AG04449 (cell line): ENCODE measurements around the gene SLC24A4.

ENCODE experiments used
- CTCF ChIA-PET: fragments of 350-600 bp; formaldehyde crosslinking; extraction: SDS; loops from one replicate; lab custom pipeline; 2021; ENCODE audit warnings: antibody characterized with exemption; lab: Yijun Ruan, JAX
- POLR2A ChIA-PET: fragments of 400-600, 350-600 bp; formaldehyde crosslinking; extraction: SDS; loops from one replicate; lab custom pipeline; 2020; ENCODE audit warnings: antibody characterized with exemption, inconsistent platforms; lab: Yijun Ruan, JAX
- DNase-seq: peaks from one replicate; pipeline ENCODE4 v3.0.0-alpha.2; 2010; ENCODE audit warnings: low read depth, low spot score
- H3K4me3 ChIP-seq: 2 replicates; pipeline ENCODE4 v1.5.1; 2011; ENCODE audit warnings: low read depth, mild to moderate bottlenecking, control low read depth, low read length
- TF ChIP-seq, protein P1 (sequence below): IDR thresholded peaks from one replicate; pipeline ENCODE4 v1.5.1; 2011; ENCODE audit warnings: mild to moderate bottlenecking, moderate library complexity, low read length, control low read depth, inconsistent platforms; ENCODE audit not compliant: insufficient read depth; ENCODE audit errors: missing control alignments

SLC24A4 gene

DNA sequence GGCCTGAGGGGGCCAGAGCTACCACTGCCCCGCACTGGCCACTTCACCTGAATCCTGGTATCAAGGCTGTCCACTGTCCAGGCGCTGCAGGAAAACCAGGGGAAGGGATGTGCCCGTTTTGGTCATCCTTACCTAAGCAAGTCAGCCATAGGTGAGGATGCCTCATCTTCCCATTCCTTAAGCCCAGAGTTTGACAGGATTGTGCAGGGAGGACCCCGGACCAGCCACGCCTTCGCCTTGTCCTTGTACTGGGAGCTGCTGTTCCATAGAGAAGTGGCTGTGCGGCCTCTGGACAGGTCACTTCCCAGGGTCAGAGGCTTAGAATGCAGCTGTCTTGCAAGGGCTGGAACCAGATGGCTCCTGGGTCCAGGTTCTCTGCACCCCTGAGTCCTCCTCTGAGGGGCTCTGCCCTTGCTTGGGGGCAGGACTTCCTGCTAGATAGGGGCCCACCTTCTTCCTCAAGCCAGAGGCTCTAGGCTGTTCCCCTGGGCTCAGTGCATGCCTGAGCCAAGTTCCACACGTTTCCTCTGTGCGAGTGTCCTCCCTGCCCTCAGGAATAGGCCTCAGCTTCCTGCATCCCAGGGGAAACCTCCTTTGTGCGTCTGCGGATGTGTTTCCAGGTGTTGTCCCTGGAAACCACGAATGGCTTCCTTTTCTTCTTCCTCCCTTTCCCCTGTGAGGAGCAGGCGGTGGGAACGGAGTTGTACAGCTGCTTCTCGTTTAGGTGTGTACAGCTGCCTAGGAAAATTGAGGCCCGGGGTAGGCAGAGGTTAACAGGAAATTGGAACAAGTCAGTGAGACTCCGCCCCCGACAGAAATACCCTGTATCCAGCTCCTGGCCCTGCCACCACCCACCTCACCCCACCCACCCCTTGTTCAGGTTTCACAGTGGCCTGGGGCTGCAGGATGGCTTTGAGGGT lies 136.3 kb downstream of the SLC24A4 start:
- TF ChIP-seq, protein P1, sequence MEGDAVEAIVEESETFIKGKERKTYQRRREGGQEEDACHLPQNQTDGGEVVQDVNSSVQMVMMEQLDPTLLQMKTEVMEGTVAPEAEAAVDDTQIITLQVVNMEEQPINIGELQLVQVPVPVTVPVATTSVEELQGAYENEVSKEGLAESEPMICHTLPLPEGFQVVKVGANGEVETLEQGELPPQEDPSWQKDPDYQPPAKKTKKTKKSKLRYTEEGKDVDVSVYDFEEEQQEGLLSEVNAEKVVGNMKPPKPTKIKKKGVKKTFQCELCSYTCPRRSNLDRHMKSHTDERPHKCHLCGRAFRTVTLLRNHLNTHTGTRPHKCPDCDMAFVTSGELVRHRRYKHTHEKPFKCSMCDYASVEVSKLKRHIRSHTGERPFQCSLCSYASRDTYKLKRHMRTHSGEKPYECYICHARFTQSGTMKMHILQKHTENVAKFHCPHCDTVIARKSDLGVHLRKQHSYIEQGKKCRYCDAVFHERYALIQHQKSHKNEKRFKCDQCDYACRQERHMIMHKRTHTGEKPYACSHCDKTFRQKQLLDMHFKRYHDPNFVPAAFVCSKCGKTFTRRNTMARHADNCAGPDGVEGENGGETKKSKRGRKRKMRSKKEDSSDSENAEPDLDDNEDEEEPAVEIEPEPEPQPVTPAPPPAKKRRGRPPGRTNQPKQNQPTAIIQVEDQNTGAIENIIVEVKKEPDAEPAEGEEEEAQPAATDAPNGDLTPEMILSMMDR: no peak
- no peak overlapping the region for H3K4me3 ChIP-seq
- ChIA-PET CTCF (interaction anchor here (0.6 to 6.3 kb wide), 16 partner anchors 9 to 325 kb away, joined by 3 to 48 read pairs (median 3); no protein-coding TSS in a partner anchor), POLR2A (interaction anchor here (0.6 kb wide), 1 partner anchor 320 kb away, joined by 3 read pairs; no protein-coding TSS in a partner anchor)
- DNase-seq: no peak

DNA sequence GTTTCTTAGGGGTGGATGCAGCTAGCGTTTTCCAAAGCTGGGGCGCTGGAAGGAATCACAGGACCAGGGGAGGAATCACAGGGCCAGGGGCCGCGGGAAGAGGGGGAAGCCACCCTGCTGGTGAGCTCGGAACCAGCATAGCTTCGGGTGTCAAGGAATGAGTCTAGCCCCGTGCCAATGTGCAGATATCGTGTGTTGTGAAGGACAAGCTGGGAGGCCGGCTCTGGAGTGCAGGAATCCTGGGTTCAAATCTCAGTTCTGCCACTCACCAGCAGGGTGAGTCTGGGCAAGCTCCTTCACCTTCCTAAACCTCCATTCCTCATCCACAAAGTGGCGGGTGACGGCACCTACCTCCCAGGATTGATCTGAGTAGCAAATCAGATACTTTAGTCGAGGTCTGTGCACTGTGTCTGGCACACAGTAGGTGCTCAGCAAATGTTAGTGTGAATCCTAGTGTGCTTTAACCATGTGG lies 137.0 kb downstream of the SLC24A4 start:
- no peak overlapping the region for H3K4me3 ChIP-seq
- CTCF ChIA-PET: interaction anchor here (0.6 to 6.3 kb wide), 14 partner anchors 8 to 325 kb away, joined by 3 to 48 read pairs (median 4); no protein-coding TSS in a partner anchor
- no peak for DNase-seq
- TF ChIP-seq, protein P1: peak; percentile 4
- POLR2A ChIA-PET: interaction anchor here (0.6 kb wide), 1 partner anchor 255 kb away, joined by 3 read pairs; no protein-coding TSS in a partner anchor

DNA sequence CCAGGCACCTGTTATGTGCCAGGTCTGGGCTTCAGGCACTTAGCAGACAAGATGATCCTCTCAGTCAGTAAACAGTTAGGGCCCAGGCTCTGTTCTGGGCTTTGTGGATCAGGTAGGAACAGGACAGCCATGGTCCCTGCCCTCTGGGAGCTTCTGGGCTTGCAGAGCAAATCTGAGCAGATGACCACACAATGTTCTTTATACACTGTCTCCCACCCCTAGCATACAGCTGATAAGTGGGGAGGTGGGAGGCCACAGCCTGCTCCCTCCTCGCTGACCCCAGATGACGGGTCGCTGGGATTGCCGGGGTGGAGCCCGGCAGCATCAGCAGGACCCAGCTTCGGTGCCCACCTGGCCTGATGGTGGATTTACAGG lies 137.6 kb downstream of the SLC24A4 start:
- TF ChIP-seq, protein P1: no peak
- CTCF ChIA-PET: interaction anchor here (0.6 to 6.3 kb wide), 11 partner anchors 12 to 326 kb away, joined by 3 to 48 read pairs (median 6); no protein-coding TSS in a partner anchor
- no peak for DNase-seq
- POLR2A ChIA-PET: interaction anchor here (0.6 to 0.9 kb wide), 2 partner anchors 53 to 255 kb away, joined by 3 read pairs; partner anchors contain the start of gene RIN3
- no peak overlapping the region for H3K4me3 ChIP-seq

DNA sequence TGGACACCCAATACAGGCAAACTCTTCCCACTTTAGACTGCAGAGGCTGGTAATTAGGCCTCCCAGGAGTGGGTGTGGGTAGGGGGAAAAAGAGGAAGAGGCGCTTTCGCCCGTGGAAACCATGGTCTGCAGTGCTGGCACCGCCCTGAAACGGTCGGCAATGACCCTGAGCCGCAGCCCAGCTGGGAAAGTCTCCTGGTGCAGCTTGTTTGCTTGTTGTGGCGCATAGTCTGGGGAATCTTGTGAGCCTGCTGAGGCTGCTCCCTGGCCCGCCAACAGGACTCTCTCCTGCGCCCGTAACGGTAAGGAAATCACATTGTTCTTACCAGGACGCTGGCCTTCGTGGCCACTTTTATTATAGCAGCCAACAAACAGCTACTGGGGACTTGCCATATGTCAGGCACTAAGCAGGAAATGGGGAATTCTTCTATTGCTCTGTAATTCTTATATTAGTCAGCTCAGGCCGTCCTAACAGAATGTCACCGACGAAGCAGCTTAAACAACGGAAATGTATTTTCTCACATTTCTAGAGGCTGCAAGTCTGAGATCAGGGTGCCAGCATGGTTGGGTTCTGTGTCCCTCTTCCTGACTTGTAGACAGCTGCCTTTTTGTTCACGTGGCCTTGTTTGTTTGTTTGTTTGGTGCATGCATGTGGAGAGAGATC lies 138.1 kb downstream of the SLC24A4 start:
- H3K4me3 ChIP-seq: no peak overlapping the region
- DNase-seq: peak; percentile 53
- ChIA-PET CTCF (interaction anchor here (0.6 to 6.3 kb wide), 12 partner anchors 8 to 355 kb away, joined by 3 to 48 read pairs (median 6); partner anchors contain the start of gene ATXN3), POLR2A (interaction anchor here (0.6 to 0.9 kb wide), 2 partner anchors 52 to 256 kb away, joined by 3 read pairs; partner anchors contain the start of gene RIN3)
- TF ChIP-seq, protein P1: no peak

DNA sequence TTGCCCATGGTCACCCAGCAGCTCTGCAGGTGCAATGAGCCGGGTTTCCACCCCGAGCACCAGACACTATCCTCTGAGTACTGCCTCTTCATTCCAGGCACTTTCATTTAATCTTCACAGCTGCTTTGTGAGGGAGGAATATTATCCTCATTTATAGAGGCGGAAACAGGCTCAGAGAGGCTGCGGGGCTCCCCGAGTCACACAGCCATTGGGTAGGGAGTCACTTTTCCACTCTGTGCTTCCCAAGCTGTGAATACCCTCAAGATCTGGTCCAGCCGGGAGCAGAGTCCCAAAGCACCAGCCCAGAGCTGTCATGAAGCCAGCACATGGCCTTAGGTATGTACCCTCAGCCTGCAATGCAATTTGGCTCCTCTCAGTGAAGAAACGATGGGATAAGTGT lies 138.9 kb downstream of the SLC24A4 start:
- DNase-seq: no peak
- CTCF ChIA-PET: interaction anchor here (0.9 to 6.3 kb wide), 9 partner anchors 9 to 355 kb away, joined by 3 to 48 read pairs (median 9); partner anchors contain the start of gene ATXN3
- TF ChIP-seq, protein P1: no peak
- POLR2A ChIA-PET: no interaction called here
- H3K4me3 ChIP-seq: no peak overlapping the region
